B cell (primary cell): ENCODE results near the gene HK3.

Experiments used
- CTCF ChIP-seq: fragments of 200-600 bp; IDR thresholded peaks from one replicate; pipeline ENCODE4 v1.8.0; 2022; ENCODE audit warnings: antibody characterized with exemption, mild to moderate bottlenecking
- EZH2 ChIP-seq: IDR thresholded peaks from 2 replicates; pipeline ENCODE4 v1.6.1; 2012; ENCODE audit warnings: borderline replicate concordance, low read depth, mild to moderate bottlenecking, moderate library complexity, low read length; ENCODE audit not compliant: insufficient read depth, poor library complexity, severe bottlenecking

DNA sequence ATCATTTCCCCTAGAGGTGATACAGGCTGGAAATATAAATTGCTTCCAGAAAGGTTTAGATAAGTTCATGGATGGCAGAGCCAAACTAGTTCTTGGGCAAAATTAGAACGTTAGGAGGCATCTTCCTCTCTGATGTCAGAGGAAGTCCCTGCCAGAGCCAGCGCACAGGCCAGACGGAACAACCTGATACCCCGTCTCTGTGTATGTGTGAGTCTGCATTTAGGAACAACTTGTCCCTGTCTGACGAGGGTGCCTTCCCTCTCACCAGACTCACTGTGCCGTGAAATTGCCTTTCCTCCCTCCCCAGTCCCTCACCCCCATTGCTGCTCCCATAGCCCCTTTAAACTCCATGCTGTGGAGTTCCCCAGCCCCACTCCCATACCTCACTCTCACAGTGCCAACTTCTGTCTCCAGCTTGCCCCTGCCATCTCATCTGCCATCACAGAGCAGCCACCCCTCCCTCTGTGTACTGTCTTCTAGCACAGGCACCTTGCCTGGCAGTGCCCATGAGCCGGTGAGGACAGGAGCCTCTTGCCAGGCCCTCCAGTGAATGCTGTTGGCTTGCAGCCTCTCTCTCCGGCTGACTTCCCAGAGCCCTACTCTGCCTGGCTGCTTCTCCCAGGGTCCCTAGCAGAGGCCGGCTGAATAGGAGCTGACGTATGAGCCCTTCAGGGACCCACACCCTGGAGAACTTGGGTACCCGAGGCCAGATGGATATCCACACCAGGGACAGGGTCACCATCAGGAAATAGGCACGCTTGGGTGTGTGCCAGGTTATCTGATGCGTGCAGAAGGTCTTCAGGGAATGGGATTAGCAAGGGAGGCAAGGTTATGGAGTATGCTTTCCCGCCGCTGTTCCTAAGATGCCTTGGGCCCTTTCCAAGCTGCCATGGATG, 62.1 kb downstream of the HK3 start:
- no peak for TF ChIP-seq CTCF
- TF ChIP-seq EZH2 = no peak
